Natural killer cell (primary cell): ENCODE measurements around the gene LYSMD1. TPM values are rescaled to one million over a fixed set of nuclear protein-coding genes. Genes with fewer than 3 reads are reported as not detected.

ENCODE experiments used
- ATAC-seq, 3 donors: fragments of 150-1000 bp in 2 of 3; fragments of 200-7000 bp in 1 of 3; cut with Tn5 transposase; 1 replicate in 1 of 3; 2 replicates in 2 of 3; pipeline ENCODE4 v1.10.0; 2021; ENCODE audit warnings: mild to moderate bottlenecking in 2 of 3, moderate library complexity in 2 of 3
- DNase-seq, 2 donors: peaks; one replicate each; pipeline versions ENCODE4 v3.0.0 to v3.0.0-alpha.2; 2013 to 2021; ENCODE audit warnings: mixed read lengths in 1 of 2
- H3K27ac ChIP-seq: one replicate; pipeline ENCODE4 v1.5.1; 2013; ENCODE audit warnings: mild to moderate bottlenecking, low read length
- H3K27me3 ChIP-seq: one replicate; pipeline ENCODE4 v1.6.1; 2013; ENCODE audit warnings: low read length; ENCODE audit not compliant: control insufficient read depth, insufficient read depth
- H3K36me3 ChIP-seq: one replicate; pipeline ENCODE4 v1.6.1; 2013; ENCODE audit warnings: low read length; ENCODE audit not compliant: control insufficient read depth, insufficient read depth
- H3K4me1 ChIP-seq: one replicate; pipeline ENCODE4 v1.6.1; 2013; ENCODE audit warnings: low read length; ENCODE audit not compliant: control insufficient read depth, insufficient read depth
- H3K4me3 ChIP-seq: one replicate; pipeline ENCODE4 v1.5.1; 2013; ENCODE audit warnings: low read length
- H3K9me3 ChIP-seq: one replicate; pipeline ENCODE4 v1.6.1; 2013; ENCODE audit warnings: low read length; ENCODE audit not compliant: control insufficient read depth, insufficient read depth
- H3K27ac Mint-ChIP-seq, 2 donors: one replicate each; pipeline ENCODE4 v1.8.0; 2022; ENCODE audit warnings: mild to moderate bottlenecking in 2 of 2, mixed read lengths in 2 of 2, moderate library complexity in 1 of 2
- H3K27me3 Mint-ChIP-seq, 2 donors: one replicate each; pipeline ENCODE4 v1.8.0; 2022; ENCODE audit warnings: low read depth in 2 of 2, mixed read lengths in 2 of 2
- H3K36me3 Mint-ChIP-seq: one replicate; pipeline ENCODE4 v1.8.0; 2022; ENCODE audit warnings: mixed read lengths
- H3K4me1 Mint-ChIP-seq, 2 donors: one replicate each; pipeline ENCODE4 v1.8.0; 2022; ENCODE audit warnings: mixed read lengths in 2 of 2
- H3K4me3 Mint-ChIP-seq: one replicate; pipeline ENCODE4 v1.8.0; 2022; ENCODE audit warnings: mild to moderate bottlenecking, moderate library complexity, mixed read lengths
- H3K9me3 Mint-ChIP-seq, 2 donors: one replicate each; pipeline ENCODE4 v1.8.0; 2022; ENCODE audit warnings: mixed read lengths in 2 of 2
- CTCF ChIP-seq: fragments of 200-600 bp; IDR thresholded peaks from one replicate; pipeline ENCODE4 v1.8.0; 2022; ENCODE audit warnings: antibody characterized with exemption
- WGBS: methylation state at CpG from one replicate; pipeline ENCODE4 v1.1.7; 2013; ENCODE audit warnings: missing lambda C conversion rate; ENCODE audit not compliant: insufficient coverage; 5-methylcytosine and 5-hydroxymethylcytosine counted together
- intact Hi-C: fragments of 100-400 bp; cut with micrococcal nuclease; formaldehyde crosslinking; loops from one replicate; pipeline ENCODE4 v1.14.2; 2022
- total RNA-seq, 4 donors: library from RNA; stranded (reverse); fragments of 120-200 nt in 1 of 4; gene quantifications; one replicate each; pipeline versions ENCODE4 v1.2.3 to v1.2.4, GENCODE V29; 2013 to 2022

The LYSMD1 gene
- total RNA-seq: 1 to 10 TPM; 1.0 to 1.7 (median 1.2) TPM
- total RNA-seq (2013): 3.3 TPM

GRCh38 chr1:151165738-151166504 lies at the start of gene LYSMD1, which contains the start of gene SCNM1:
Gene LYSMD1, minus strand, starts transcription at chr1:151165902. Its CDS starts 644 bp downstream, at chr1:151165258.
Gene SCNM1, plus strand, starts transcription at chr1:151166144. Its CDS starts 9 bp downstream, at chr1:151166153.
- H3K36me3 Mint-ChIP-seq: peaks cover 7% of the 10 kb centered on the region
- Histone ChIP-seq H3K9me3 (no peaks in the 10 kb centered on the region), H3K27ac (peak within 1 kb of the TSS; percentile 68), H3K27me3 (no peaks in the 10 kb centered on the region), H3K4me3 (peak within 1 kb of the TSS; percentile 90), H3K4me1 (peaks cover 27% of the 10 kb centered on the region), H3K36me3 (peaks cover 26% of the 10 kb centered on the region)
- TF ChIP-seq CTCF: no peak
- H3K9me3 Mint-ChIP-seq: no peaks in the 10 kb centered on the region
- 1% methylated on average over 38 of the region's 38 CpGs for WGBS
- H3K4me1 Mint-ChIP-seq: peaks cover 30 to 42% of the 10 kb centered on the region in 2 donors
- H3K4me3 Mint-ChIP-seq: peak within 1 kb of the TSS; percentile 99
- no peaks in the 10 kb centered on the region for H3K27me3 Mint-ChIP-seq
- peak; percentile 97 to 99 (median 98) for ATAC-seq
- DNase-seq: peak; percentile 91 to 99
- peak within 1 kb of the TSS; percentile 94 for H3K27ac Mint-ChIP-seq
- intact Hi-C loops: loop anchor here (1.0 kb wide), 1 partner anchor 24 kb away; the partner anchor contains the start of gene VPS72

GRCh38 chr1:151213560-151213959 lies 47.9 kb upstream of the LYSMD1 start:
- Histone ChIP-seq H3K4me1 (no peaks in the 10 kb centered on the region), H3K36me3 (peaks cover 4% of the 10 kb centered on the region), H3K9me3 (no peaks in the 10 kb centered on the region), H3K4me3 (no peak overlapping the region), H3K27ac (no peak overlapping the region), H3K27me3 (no peaks in the 10 kb centered on the region)
- no peak overlapping the region for H3K4me3 Mint-ChIP-seq
- no peaks in the 10 kb centered on the region for H3K27me3 Mint-ChIP-seq
- no peak for DNase-seq
- TF ChIP-seq CTCF: no peak
- intact Hi-C loops: no loop called here
- H3K36me3 Mint-ChIP-seq: no peaks in the 10 kb centered on the region
- ATAC-seq: no peak
- 88% methylated on average over 1 of the region's 2 CpGs for WGBS
- peak overlapping the region in 1 of 2 donors; percentile 51 for H3K27ac Mint-ChIP-seq
- H3K9me3 Mint-ChIP-seq: no peaks in the 10 kb centered on the region
- peaks cover 15 to 19% of the 10 kb centered on the region in 2 donors for H3K4me1 Mint-ChIP-seq

GRCh38 chr1:151211972-151212705 lies 46.4 kb upstream of the LYSMD1 start:
- Histone ChIP-seq H3K4me1 (no peaks in the 10 kb centered on the region), H3K27me3 (no peaks in the 10 kb centered on the region), H3K9me3 (no peaks in the 10 kb centered on the region), H3K27ac (no peak overlapping the region), H3K36me3 (peaks cover 8% of the 10 kb centered on the region), H3K4me3 (no peak overlapping the region)
- ATAC-seq (no peak), DNase-seq (peak in 1 of 2 donors; percentile 8)
- Mint-ChIP-seq H3K27ac (peak overlapping the region; percentile 18 to 67), H3K9me3 (no peaks in the 10 kb centered on the region), H3K4me3 (no peak overlapping the region), H3K4me1 (peaks cover 15 to 19% of the 10 kb centered on the region in 2 donors), H3K27me3 (no peaks in the 10 kb centered on the region), H3K36me3 (no peaks in the 10 kb centered on the region)
- WGBS: 81% methylated on average over 15 of the region's 15 CpGs
- intact Hi-C loops: no loop called here
- no peak for TF ChIP-seq CTCF
